Measurements from ENCODE around the gene ZSCAN12.

- TF ChIP-seq CREB1 (CRISPR knock-in tag; IDR thresholded peaks at IDR 0.05; ENCODE audit: low read depth) (no peak), CTCF (conservative IDR thresholded peaks at IDR 0.05; ENCODE audit: low read depth in 2 of 2) (no peak), ETS1 (IDR thresholded peaks at IDR 0.05) (no peak), EZH2phosphoT487 (IDR thresholded peaks at IDR 0.05; ENCODE audit: unreplicated experiment) (no peak)
Measured at GRCh38 chr6:28357036-28357435, 42.5 kb downstream of the ZSCAN12 start.

Measured in GM23338 (cell line).